Measurements from ENCODE around the gene PRKG1.

- TF ChIP-seq CREB1 (CRISPR knock-in tag; IDR thresholded peaks at IDR 0.05; ENCODE audit: low read depth) (no peak), CTCF (conservative IDR thresholded peaks at IDR 0.05; ENCODE audit: low read depth in 2 of 2) (no peak), NANOG (IDR thresholded peaks at IDR 0.05; ENCODE audit: borderline replicate concordance) (no peak), EZH2phosphoT487 (IDR thresholded peaks at IDR 0.05; ENCODE audit: unreplicated experiment) (no peak)
- TF ChIP-seq, protein P1, sequence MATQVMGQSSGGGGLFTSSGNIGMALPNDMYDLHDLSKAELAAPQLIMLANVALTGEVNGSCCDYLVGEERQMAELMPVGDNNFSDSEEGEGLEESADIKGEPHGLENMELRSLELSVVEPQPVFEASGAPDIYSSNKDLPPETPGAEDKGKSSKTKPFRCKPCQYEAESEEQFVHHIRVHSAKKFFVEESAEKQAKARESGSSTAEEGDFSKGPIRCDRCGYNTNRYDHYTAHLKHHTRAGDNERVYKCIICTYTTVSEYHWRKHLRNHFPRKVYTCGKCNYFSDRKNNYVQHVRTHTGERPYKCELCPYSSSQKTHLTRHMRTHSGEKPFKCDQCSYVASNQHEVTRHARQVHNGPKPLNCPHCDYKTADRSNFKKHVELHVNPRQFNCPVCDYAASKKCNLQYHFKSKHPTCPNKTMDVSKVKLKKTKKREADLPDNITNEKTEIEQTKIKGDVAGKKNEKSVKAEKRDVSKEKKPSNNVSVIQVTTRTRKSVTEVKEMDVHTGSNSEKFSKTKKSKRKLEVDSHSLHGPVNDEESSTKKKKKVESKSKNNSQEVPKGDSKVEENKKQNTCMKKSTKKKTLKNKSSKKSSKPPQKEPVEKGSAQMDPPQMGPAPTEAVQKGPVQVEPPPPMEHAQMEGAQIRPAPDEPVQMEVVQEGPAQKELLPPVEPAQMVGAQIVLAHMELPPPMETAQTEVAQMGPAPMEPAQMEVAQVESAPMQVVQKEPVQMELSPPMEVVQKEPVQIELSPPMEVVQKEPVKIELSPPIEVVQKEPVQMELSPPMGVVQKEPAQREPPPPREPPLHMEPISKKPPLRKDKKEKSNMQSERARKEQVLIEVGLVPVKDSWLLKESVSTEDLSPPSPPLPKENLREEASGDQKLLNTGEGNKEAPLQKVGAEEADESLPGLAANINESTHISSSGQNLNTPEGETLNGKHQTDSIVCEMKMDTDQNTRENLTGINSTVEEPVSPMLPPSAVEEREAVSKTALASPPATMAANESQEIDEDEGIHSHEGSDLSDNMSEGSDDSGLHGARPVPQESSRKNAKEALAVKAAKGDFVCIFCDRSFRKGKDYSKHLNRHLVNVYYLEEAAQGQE (IDR thresholded peaks at IDR 0.05; ENCODE audit: unreplicated experiment): no peak
Observed at GRCh38 chr10:51419196-51420093, 345.2 kb downstream of the PRKG1 start.

Data from GM23338 (cell line).